Measurements from ENCODE around the gene ASGR2.

Gene ASGR2

GRCh38 chr17:7070712-7071111 is 43.9 kb downstream of the ASGR2 start:
- DNase-seq (ENCODE audit: low read depth): no peak
- no peak for TF ChIP-seq CTCF (IDR thresholded peaks at IDR 0.05; ENCODE audit: low read depth, low read length, missing control alignments)
- no peak overlapping the region for H3K4me3 ChIP-seq (ENCODE audit: low read depth, low read length)

- no peak for TF ChIP-seq CTCF (IDR thresholded peaks at IDR 0.05; ENCODE audit: low read depth, low read length, missing control alignments)
- DNase-seq (ENCODE audit: low read depth): no peak
Measured at GRCh38 chr17:7068268-7068667, 46.4 kb downstream of the ASGR2 start.

GRCh38 chr17:7067198-7067597 is 47.4 kb downstream of the ASGR2 start:
- no peak for DNase-seq (ENCODE audit: low read depth)
- H3K4me3 ChIP-seq (ENCODE audit: low read depth, low read length): no peak overlapping the region
- TF ChIP-seq CTCF (IDR thresholded peaks at IDR 0.05; ENCODE audit: low read depth, low read length, missing control alignments): no peak

More at GRCh38 chr17:7068268-7068667, 46.4 kb downstream of the ASGR2 start:
- no peak overlapping the region for H3K4me3 ChIP-seq (ENCODE audit: low read depth, low read length)

GRCh38 chr17:7064261-7064660 is 50.4 kb downstream of the ASGR2 start:
- no peak for TF ChIP-seq CTCF (IDR thresholded peaks at IDR 0.05; ENCODE audit: low read depth, low read length, missing control alignments)
- no peak overlapping the region for H3K4me3 ChIP-seq (ENCODE audit: low read depth, low read length)
- no peak for DNase-seq (ENCODE audit: low read depth)

GRCh38 chr17:7063518-7064094 is 51.0 kb downstream of the ASGR2 start:
- TF ChIP-seq CTCF (IDR thresholded peaks at IDR 0.05; ENCODE audit: low read depth, low read length, missing control alignments): no peak
- DNase-seq (ENCODE audit: low read depth): no peak
- no peak overlapping the region for H3K4me3 ChIP-seq (ENCODE audit: low read depth, low read length)

- no peak for TF ChIP-seq CTCF (IDR thresholded peaks at IDR 0.05; ENCODE audit: low read depth, low read length, missing control alignments)
- no peak overlapping the region for H3K4me3 ChIP-seq (ENCODE audit: low read depth, low read length)
- DNase-seq (ENCODE audit: low read depth): no peak
Measured at GRCh38 chr17:7060165-7060891, 54.3 kb downstream of the ASGR2 start.

All from GM12864 (cell line).